GM19099 (cell line): ENCODE data around the gene HELZ2.

Experiments used
- POLR2A ChIP-seq: IDR thresholded peaks from 3 replicates; pipeline ENCODE4 v1.6.1; 2011; ENCODE audit warnings: low read depth; ENCODE audit not compliant: insufficient read length; ENCODE audit errors: extremely low read depth

The HELZ2 gene

GRCh38 chr20:63572071-63572787 lies 1.8 kb downstream of the HELZ2 start:
- TF ChIP-seq POLR2A, result no peak

DNA sequence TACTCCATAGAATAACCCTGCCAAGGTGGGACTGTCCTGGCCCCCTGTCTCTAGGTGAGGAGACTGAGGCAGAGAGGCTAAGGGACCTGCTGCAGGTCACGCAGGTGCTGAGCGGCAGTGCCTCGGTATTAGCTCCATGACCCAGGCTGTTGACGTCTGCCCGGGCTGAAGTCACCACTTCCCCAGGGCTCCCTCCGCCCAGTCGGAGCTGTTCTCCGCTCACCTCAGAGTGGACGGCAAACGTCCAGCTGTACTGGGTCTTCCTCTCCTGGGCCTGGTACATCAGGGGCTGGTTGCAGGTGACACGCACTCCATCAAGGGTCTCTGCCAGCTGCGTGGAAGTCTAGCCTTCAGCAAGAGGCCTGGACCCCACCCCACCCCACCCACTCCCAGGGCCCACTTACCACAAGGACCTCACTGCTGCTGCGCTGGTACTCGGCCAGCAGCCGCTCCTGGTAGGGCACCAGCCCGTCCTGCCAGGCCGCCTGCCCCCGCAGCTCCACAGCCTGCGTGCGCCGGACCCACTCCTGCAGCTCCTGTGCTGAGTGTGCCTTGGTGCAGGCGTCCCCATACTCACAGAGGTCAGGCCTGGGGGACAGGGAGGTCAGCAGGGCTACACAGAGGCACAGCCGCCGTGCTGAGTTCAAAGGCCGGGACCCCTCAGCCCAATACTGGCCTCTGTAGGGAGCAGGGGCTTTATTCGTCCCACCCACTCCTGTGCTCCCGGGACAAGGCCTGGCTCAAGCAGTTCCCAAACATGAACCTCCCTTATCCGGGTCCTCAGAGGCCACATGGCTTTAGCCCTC lies 3.6 kb downstream of the HELZ2 start:
- no peak for TF ChIP-seq POLR2A

DNA sequence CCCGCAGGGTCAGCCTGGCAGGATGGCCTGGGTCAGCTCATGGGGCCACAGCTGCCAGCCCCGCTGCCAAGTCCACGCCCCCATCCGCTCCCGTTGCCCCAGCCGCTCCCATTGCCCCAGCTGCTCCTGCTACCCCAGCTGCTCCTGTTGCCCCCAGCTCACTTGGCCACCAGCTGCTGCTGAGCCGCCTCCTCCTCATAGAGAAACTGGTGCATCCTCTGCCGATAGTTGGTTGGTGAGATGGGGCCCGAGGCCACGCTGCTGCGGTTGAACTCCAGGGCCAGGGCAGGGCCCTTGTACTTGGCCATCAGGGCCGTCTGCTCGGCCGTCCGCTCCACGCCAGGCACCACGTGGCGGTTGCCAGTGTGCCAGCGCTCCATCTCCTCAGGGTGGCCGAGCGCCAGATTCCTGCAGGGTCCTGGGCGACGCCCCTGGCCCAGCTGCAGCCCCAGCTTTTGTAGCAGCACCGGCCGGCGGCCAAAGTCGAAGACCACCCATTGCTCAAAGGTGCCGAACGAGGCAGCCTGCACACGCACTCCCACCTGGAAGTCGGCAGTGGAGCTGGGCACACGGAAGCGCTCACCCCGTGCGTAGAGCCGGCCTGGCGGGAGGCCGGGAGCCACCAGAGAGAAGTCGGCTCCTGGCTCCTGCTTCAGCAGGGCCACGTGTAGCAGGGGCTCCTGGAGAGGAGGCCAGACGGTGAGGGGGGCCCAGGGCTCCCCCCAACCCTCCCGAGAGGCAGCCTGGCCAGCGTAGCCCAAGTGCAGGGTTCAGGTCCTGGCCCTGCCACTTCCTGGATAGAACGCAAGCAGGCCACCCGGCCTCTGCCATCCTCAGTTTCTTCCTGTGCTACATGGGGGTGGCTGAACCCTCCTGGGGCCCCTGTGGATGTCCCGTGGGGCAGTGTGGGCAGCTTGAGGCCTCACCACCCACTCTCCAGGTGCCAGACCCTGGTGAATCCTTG lies 4.8 kb downstream of the HELZ2 start:
- no peak for TF ChIP-seq POLR2A

- no peak for TF ChIP-seq POLR2A
Observed at GRCh38 chr20:63568170-63568981, 5.7 kb downstream of the HELZ2 start.

DNA sequence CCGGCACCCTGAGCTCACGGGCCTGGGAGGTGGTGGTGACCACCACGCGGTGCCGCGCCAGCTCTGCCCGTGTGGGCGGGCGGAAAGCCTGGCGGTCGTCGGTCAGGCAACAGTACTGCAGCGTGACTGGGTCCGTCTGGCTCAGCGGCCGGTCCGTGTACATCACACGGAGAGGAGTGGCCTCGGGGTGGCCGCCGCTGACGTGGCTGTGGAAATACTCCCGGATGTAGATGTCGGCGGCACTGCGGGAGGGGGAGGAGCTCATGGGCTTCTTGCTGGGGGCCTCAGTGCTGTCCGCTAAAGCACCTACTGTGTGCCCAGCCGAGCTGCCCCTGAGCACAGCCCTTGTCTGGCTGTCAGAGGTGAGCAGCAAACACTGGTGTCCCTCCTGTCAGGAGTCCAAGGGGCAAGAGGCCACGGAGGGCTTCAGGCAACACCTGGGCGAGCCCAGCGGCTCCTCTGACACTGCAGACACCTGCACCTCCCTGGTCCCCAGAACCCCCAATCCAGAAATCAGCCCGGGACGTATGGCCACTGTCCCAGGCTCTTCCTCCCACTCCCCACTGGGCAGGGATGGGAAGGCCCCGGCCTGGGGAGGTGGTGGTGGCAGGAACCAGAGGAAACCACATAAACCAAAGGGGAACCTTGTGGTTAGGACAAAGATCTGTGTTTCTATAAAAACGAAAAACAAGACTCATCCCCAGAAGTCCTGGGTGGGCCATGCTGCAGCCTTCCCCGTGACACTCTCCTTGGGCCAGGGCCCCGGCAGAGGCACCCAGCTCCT lies 6.5 kb downstream of the HELZ2 start:
- no peak for TF ChIP-seq POLR2A

- TF ChIP-seq POLR2A, result no peak
Observed at GRCh38 chr20:63567136-63567385, 7.0 kb downstream of the HELZ2 start.

GRCh38 chr20:63566395-63567135 lies 7.5 kb downstream of the HELZ2 start:
- no peak for TF ChIP-seq POLR2A

- TF ChIP-seq POLR2A, result no peak
Observed at GRCh38 chr20:63565699-63566335, 8.2 kb downstream of the HELZ2 start.

- TF ChIP-seq POLR2A, result no peak
Observed at GRCh38 chr20:63565021-63565698, 8.9 kb downstream of the HELZ2 start.

DNA sequence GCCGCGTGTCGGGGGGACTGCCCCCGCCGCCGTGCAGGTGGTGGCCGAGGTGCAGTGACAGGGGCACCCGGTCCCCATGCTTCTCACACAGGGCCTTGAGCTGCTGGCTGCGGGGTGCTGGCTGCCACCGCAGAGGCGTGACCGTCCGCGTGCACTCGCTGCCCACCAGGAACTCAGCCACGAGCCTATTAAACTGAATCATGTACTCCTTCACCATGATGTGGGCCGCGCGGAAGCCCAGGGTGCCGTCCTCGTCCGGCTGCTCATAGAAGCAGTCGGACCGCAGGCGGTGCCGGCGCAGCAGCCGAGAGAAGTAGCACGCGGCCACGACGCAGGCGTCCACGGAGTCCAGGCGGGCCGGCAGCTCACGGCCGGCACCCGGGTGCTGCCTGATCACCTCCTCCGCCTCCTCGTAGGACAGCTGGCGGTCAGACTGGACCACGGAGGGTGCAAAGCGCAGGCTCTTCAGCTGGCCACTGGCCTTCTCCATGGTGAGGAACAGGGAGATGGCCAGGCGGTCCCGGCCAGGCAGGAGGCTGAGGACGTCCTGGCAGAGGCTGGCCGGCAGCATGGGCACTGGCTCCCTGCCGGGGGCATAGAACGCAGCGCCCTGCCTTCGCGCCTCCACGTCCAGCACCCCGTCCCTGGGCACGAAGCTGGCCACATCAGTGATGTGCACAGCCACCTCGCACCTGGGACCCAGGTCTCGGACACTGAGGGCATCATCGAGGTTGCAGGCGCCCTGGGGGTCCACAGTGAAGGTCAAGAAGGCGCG lies 9.8 kb downstream of the HELZ2 start:
- no peak for TF ChIP-seq POLR2A

DNA sequence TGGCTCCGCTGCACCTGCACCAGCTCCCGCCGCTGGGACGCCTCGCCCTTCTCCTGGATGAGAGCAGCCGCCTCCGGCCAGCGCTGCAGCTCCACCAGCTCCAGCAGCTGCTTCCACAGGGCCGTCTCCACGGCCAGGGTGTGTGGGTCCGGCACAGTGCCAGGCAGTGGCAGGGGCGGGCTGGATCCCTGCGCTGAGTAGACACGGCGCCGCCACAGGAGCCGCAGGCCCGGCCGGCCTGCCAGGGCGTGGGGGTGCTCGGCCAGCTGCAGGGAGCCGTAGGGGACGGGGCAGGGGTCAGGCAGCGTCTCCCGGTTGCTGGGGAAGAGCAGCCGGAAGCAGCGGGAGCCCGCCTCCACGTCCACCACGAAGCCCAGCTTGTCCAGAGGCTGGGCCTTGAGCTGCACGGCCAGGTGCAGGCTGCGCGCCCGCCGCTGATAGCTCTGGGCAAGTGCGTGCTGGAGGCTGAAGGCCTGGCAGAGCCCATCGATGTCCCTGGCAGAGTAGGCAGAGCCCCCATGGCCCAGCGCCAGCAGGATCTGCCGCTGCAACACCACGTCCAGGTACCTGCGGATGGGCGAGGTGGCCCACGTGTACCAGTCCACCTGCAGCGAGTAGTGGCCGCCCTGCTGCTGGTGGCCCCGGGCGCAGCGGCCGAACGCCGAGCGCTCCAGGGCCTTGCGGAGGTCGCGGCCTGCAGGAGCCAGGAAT lies 10.7 kb downstream of the HELZ2 start:
- no peak for TF ChIP-seq POLR2A
